Measurements from ENCODE around the gene CDH23.

The CDH23 gene

GRCh38 chr10:71472466-71472865 is 75.7 kb downstream of the CDH23 start:
- DNase-seq (ENCODE audit: low read depth): no peak
- TF ChIP-seq, protein P1, sequence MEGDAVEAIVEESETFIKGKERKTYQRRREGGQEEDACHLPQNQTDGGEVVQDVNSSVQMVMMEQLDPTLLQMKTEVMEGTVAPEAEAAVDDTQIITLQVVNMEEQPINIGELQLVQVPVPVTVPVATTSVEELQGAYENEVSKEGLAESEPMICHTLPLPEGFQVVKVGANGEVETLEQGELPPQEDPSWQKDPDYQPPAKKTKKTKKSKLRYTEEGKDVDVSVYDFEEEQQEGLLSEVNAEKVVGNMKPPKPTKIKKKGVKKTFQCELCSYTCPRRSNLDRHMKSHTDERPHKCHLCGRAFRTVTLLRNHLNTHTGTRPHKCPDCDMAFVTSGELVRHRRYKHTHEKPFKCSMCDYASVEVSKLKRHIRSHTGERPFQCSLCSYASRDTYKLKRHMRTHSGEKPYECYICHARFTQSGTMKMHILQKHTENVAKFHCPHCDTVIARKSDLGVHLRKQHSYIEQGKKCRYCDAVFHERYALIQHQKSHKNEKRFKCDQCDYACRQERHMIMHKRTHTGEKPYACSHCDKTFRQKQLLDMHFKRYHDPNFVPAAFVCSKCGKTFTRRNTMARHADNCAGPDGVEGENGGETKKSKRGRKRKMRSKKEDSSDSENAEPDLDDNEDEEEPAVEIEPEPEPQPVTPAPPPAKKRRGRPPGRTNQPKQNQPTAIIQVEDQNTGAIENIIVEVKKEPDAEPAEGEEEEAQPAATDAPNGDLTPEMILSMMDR (IDR thresholded peaks at IDR 0.05; ENCODE audit: low read depth, low read length, missing control alignments): no peak
- in situ Hi-C loops (cut with HindIII; ENCODE audit: low sequenced_read_pairs): no loop called here
- H3K4me3 ChIP-seq (ENCODE audit: low read depth, low read length): no peak overlapping the region

GRCh38 chr10:71472912-71473311 is 76.2 kb downstream of the CDH23 start:
- H3K4me3 ChIP-seq (ENCODE audit: low read depth, low read length): no peak overlapping the region
- in situ Hi-C loops (cut with HindIII; ENCODE audit: low sequenced_read_pairs): no loop called here
- DNase-seq (ENCODE audit: low read depth): no peak
- TF ChIP-seq, protein P1 (IDR thresholded peaks at IDR 0.05; ENCODE audit: low read depth, low read length, missing control alignments): no peak

GRCh38 chr10:71473671-71474599 is 77.2 kb downstream of the CDH23 start:
- TF ChIP-seq, protein P1 (IDR thresholded peaks at IDR 0.05; ENCODE audit: low read depth, low read length, missing control alignments): no peak
- H3K4me3 ChIP-seq (ENCODE audit: low read depth, low read length): no peak overlapping the region
- in situ Hi-C loops (cut with HindIII; ENCODE audit: low sequenced_read_pairs): no loop called here
- no peak for DNase-seq (ENCODE audit: low read depth)

GRCh38 chr10:71474702-71475242 is 78.1 kb downstream of the CDH23 start:
- no peak for DNase-seq (ENCODE audit: low read depth)
- in situ Hi-C loops (cut with HindIII; ENCODE audit: low sequenced_read_pairs): no loop called here
- no peak overlapping the region for H3K4me3 ChIP-seq (ENCODE audit: low read depth, low read length)
- TF ChIP-seq, protein P1 (IDR thresholded peaks at IDR 0.05; ENCODE audit: low read depth, low read length, missing control alignments): no peak

DNA sequence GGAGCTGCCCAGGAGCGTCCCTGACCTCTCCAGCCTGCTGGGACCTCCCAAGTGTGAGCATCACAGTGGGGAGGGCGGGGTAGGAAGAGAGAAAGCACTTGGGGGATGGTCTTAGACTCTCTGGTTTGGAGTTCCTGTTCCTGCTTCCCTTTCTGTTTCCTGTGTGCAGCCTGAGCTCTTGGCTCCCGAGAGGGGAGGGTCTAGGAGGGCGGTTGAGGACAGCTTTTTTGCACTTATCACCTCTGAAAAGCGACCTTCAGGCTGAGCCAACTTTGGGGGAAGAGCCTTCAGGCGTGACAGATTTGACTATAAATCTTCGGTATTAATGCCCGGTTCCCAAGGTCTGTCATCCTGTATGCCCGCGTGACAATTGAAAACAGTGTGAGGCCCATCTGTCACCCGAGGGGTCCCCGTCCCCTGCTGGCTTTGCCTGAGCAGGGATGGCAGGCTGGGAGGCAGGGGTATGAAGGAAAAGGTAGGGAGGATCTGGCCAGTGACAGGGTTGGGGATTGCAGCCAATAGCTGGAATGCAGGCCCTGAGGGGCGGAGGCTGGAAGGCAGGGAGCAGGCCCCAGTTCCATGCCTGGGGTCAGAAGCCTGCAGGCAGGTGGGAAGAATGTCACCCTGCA is 78.6 kb downstream of the CDH23 start:
- DNase-seq (ENCODE audit: low read depth): no peak
- no peak overlapping the region for H3K4me3 ChIP-seq (ENCODE audit: low read depth, low read length)
- TF ChIP-seq, protein P1 (IDR thresholded peaks at IDR 0.05; ENCODE audit: low read depth, low read length, missing control alignments): no peak
- in situ Hi-C loops (cut with HindIII; ENCODE audit: low sequenced_read_pairs): no loop called here

- no peak overlapping the region for H3K4me3 ChIP-seq (ENCODE audit: low read depth, low read length)
- in situ Hi-C loops (cut with HindIII; ENCODE audit: low sequenced_read_pairs): no loop called here
- no peak for DNase-seq (ENCODE audit: low read depth)
- TF ChIP-seq, protein P1 (IDR thresholded peaks at IDR 0.05; ENCODE audit: low read depth, low read length, missing control alignments): no peak
Observed at GRCh38 chr10:71476228-71477011, 79.7 kb downstream of the CDH23 start.

Measured in astrocyte of the cerebellum (primary cell).